Measurements from ENCODE around the gene HMGA1. TPM values are rescaled to one million over a fixed set of nuclear protein-coding genes. Genes with fewer than 3 reads are reported as not detected.
A peak's percentile ranks its signal among the peaks of the same experiment; 100 is the strongest.

HMGA1 gene
- total RNA-seq, 1 experiment from 2014 or later = 2,446 TPM

DNA sequence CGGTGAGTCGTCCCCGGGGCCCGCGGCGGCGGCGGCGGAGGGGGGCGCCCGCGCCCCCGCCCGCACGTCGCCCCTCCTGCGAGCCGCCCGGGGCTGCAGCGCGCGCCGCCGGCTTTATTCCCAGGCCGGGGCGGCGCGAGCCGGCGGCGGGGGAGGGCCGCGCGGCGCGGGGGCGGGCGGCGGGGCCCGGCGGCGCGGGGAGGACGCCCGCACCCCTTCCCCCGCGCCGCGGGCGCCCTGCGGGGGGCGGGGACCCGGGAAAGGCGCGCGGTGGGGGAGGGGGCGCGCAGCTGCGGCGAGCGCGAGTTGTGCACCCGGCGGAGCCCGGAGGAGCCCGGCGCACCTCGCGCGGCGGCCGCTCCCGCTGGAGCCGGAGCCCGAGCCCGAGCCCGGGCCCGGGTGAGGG is 646 bp downstream of the HMGA1 start:
- Mint-ChIP-seq H3K36me3 (peaks cover 40% of the 10 kb centered on the region), H3K4me3 (no peak overlapping the region)
- CTCF ChIA-PET = interaction anchor here (1.0 to 1.7 kb wide), 6 partner anchors 11 to 73 kb away, joined by 3 to 10 read pairs (median 6); partner anchors contain the start of gene SMIM29

DNA sequence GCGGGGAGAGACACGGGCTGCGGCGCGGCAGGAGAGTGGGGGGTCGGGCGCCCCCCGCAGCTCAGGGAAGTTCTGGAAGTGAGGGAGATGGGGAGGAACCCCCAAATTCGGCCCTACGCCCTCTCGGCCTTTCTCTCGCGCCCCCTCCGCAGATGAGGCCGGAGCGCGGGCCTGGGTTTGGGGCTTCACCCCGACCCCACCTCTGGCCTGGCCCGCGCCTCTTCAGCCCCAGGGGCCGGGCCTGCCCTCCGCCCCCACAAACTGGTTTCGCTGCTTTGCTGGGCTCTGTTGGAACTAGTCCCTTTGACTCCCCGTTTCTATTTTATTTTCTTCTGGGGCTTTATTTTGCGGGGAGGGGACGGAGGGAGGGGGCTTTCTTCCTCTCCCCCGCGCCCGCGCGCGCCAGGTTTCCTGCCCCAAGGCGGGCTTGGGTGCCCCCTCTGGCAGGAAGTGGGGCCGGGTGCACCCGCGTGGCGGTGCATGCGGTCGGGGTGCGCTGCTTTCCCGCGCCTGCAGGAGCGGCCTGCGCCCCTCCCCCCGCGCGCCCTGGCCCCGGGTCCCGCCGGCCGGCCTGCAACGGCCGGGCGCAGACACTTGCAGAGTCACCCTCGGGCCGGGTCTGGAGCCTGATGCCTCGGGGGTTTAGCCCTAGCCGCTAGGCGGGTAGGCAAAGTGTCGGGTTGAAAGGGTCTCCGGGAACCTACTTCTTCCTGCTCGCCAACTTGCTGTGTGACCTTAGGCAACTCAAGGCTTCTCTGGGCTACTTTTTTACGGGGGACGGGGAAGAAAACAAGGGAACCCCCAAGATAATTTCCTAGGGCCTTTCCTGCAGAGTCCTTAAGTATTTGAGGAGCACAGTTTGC is 1.3 kb downstream of the HMGA1 start:
- ChIA-PET POLR2A (interaction anchor here (0.8 to 2.2 kb wide), 4 partner anchors 11 to 41 kb away, joined by 3 to 41 read pairs (median 22); partner anchors contain the start of gene SMIM29), CTCF (interaction anchor here (1.5 to 1.7 kb wide), 2 partner anchors 11 to 42 kb away, joined by 8 to 10 read pairs; partner anchors contain the start of gene SMIM29)
- H3K4me1 Mint-ChIP-seq = peaks cover 64% of the 10 kb centered on the region
- no peaks in the 10 kb centered on the region for H3K9me3 Mint-ChIP-seq
- peak overlapping the region; percentile 95 for H3K27ac Mint-ChIP-seq
- no peaks in the 10 kb centered on the region for H3K27me3 Mint-ChIP-seq (ENCODE audit: low read depth)
- peak overlapping the region; percentile 92 for H3K4me3 Mint-ChIP-seq
- peak; percentile 54 for DNase-seq (ENCODE audit: low spot score)
- ATAC-seq = no peak
- peaks cover 46% of the 10 kb centered on the region for H3K36me3 Mint-ChIP-seq
- TF ChIP-seq NR1H2 (CRISPR knock-in tag; IDR thresholded peaks at IDR 0.05) (no peak), KAT7 (CRISPR knock-in tag; IDR thresholded peaks at IDR 0.05; ENCODE audit: borderline replicate concordance) (peak; percentile 99), ZNF232 (CRISPR knock-in tag; IDR thresholded peaks at IDR 0.05) (no peak), ZNF317 (CRISPR knock-in tag; IDR thresholded peaks at IDR 0.05; ENCODE audit: borderline replicate concordance, low read depth) (0 out of 2 replicates have a peak, but pooled peaks have one; percentile 31), TP53 (CRISPR knock-in tag; IDR thresholded peaks at IDR 0.05) (no peak), TEAD4 (CRISPR knock-in tag; IDR thresholded peaks at IDR 0.05) (no peak), MXD4 (CRISPR knock-in tag; IDR thresholded peaks at IDR 0.05; ENCODE audit: borderline replicate concordance) (no peak)
- TF ChIP-seq, protein P1, sequence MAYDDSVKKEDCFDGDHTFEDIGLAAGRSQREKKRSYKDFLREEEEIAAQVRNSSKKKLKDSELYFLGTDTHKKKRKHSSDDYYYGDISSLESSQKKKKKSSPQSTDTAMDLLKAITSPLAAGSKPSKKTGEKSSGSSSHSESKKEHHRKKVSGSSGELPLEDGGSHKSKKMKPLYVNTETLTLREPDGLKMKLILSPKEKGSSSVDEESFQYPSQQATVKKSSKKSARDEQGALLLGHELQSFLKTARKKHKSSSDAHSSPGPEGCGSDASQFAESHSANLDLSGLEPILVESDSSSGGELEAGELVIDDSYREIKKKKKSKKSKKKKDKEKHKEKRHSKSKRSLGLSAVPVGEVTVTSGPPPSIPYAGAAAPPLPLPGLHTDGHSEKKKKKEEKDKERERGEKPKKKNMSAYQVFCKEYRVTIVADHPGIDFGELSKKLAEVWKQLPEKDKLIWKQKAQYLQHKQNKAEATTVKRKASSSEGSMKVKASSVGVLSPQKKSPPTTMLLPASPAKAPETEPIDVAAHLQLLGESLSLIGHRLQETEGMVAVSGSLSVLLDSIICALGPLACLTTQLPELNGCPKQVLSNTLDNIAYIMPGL (CRISPR knock-in tag; IDR thresholded peaks at IDR 0.05) = peak; percentile 75; the same call in 1 of the 2 replicates
- TF ChIP-seq, protein P2, sequence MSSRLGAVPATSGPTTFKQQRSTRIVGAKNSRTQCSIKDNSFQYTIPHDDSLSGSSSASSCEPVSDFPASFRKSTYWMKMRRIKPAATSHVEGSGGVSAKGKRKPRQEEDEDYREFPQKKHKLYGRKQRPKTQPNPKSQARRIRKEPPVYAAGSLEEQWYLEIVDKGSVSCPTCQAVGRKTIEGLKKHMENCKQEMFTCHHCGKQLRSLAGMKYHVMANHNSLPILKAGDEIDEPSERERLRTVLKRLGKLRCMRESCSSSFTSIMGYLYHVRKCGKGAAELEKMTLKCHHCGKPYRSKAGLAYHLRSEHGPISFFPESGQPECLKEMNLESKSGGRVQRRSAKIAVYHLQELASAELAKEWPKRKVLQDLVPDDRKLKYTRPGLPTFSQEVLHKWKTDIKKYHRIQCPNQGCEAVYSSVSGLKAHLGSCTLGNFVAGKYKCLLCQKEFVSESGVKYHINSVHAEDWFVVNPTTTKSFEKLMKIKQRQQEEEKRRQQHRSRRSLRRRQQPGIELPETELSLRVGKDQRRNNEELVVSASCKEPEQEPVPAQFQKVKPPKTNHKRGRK (CRISPR knock-in tag; IDR thresholded peaks at IDR 0.05; ENCODE audit: borderline replicate concordance) = no peak
- TF ChIP-seq, protein P3, sequence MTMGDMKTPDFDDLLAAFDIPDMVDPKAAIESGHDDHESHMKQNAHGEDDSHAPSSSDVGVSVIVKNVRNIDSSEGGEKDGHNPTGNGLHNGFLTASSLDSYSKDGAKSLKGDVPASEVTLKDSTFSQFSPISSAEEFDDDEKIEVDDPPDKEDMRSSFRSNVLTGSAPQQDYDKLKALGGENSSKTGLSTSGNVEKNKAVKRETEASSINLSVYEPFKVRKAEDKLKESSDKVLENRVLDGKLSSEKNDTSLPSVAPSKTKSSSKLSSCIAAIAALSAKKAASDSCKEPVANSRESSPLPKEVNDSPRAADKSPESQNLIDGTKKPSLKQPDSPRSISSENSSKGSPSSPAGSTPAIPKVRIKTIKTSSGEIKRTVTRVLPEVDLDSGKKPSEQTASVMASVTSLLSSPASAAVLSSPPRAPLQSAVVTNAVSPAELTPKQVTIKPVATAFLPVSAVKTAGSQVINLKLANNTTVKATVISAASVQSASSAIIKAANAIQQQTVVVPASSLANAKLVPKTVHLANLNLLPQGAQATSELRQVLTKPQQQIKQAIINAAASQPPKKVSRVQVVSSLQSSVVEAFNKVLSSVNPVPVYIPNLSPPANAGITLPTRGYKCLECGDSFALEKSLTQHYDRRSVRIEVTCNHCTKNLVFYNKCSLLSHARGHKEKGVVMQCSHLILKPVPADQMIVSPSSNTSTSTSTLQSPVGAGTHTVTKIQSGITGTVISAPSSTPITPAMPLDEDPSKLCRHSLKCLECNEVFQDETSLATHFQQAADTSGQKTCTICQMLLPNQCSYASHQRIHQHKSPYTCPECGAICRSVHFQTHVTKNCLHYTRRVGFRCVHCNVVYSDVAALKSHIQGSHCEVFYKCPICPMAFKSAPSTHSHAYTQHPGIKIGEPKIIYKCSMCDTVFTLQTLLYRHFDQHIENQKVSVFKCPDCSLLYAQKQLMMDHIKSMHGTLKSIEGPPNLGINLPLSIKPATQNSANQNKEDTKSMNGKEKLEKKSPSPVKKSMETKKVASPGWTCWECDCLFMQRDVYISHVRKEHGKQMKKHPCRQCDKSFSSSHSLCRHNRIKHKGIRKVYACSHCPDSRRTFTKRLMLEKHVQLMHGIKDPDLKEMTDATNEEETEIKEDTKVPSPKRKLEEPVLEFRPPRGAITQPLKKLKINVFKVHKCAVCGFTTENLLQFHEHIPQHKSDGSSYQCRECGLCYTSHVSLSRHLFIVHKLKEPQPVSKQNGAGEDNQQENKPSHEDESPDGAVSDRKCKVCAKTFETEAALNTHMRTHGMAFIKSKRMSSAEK (CRISPR knock-in tag; IDR thresholded peaks at IDR 0.05; ENCODE audit: borderline replicate concordance) = no peak
- TF ChIP-seq, protein P4, sequence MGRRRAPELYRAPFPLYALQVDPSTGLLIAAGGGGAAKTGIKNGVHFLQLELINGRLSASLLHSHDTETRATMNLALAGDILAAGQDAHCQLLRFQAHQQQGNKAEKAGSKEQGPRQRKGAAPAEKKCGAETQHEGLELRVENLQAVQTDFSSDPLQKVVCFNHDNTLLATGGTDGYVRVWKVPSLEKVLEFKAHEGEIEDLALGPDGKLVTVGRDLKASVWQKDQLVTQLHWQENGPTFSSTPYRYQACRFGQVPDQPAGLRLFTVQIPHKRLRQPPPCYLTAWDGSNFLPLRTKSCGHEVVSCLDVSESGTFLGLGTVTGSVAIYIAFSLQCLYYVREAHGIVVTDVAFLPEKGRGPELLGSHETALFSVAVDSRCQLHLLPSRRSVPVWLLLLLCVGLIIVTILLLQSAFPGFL (CRISPR knock-in tag; IDR thresholded peaks at IDR 0.05; ENCODE audit: borderline replicate concordance) = 0 out of 2 replicates have a peak, but pooled peaks have one; percentile 68
- TF ChIP-seq, protein P5, sequence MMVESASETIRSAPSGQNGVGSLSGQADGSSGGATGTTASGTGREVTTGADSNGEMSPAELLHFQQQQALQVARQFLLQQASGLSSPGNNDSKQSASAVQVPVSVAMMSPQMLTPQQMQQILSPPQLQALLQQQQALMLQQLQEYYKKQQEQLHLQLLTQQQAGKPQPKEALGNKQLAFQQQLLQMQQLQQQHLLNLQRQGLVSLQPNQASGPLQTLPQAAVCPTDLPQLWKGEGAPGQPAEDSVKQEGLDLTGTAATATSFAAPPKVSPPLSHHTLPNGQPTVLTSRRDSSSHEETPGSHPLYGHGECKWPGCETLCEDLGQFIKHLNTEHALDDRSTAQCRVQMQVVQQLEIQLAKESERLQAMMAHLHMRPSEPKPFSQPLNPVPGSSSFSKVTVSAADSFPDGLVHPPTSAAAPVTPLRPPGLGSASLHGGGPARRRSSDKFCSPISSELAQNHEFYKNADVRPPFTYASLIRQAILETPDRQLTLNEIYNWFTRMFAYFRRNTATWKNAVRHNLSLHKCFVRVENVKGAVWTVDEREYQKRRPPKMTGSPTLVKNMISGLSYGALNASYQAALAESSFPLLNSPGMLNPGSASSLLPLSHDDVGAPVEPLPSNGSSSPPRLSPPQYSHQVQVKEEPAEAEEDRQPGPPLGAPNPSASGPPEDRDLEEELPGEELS (CRISPR knock-in tag; IDR thresholded peaks at IDR 0.05) = 0 out of 2 replicates have a peak, but pooled peaks have one; percentile 18

More for the DNA sequence above, 646 bp downstream of the HMGA1 start:
- TF ChIP-seq, protein P6, sequence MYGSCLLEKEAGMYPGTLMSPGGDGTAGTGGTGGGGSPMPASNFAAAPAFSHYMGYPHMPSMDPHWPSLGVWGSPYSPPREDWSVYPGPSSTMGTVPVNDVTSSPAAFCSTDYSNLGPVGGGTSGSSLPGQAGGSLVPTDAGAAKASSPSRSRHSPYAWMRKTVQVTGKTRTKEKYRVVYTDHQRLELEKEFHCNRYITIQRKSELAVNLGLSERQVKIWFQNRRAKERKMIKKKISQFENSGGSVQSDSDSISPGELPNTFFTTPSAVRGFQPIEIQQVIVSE (CRISPR knock-in tag; IDR thresholded peaks at IDR 0.05; ENCODE audit: borderline replicate concordance) = no peak
- TF ChIP-seq GABPB1 (CRISPR knock-in tag; IDR thresholded peaks at IDR 0.05) (no peak), IRF2 (CRISPR knock-in tag; IDR thresholded peaks at IDR 0.05; ENCODE audit: borderline replicate concordance, low read depth) (no peak), MYBL2 (CRISPR knock-in tag; IDR thresholded peaks at IDR 0.05) (no peak), HMGA2 (CRISPR knock-in tag; IDR thresholded peaks at IDR 0.05) (no peak), ZNF317 (CRISPR knock-in tag; IDR thresholded peaks at IDR 0.05; ENCODE audit: borderline replicate concordance, low read depth) (no peak), TCF7 (CRISPR knock-in tag; IDR thresholded peaks at IDR 0.05; ENCODE audit: low read depth) (no peak)
- TF ChIP-seq, protein P7, sequence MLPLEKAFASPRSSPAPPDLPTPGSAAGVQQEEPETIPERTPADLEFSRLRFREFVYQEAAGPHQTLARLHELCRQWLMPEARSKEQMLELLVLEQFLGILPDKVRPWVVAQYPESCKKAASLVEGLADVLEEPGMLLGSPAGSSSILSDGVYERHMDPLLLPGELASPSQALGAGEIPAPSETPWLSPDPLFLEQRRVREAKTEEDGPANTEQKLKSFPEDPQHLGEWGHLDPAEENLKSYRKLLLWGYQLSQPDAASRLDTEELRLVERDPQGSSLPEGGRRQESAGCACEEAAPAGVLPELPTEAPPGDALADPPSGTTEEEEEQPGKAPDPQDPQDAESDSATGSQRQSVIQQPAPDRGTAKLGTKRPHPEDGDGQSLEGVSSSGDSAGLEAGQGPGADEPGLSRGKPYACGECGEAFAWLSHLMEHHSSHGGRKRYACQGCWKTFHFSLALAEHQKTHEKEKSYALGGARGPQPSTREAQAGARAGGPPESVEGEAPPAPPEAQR (CRISPR knock-in tag; IDR thresholded peaks at IDR 0.05) = no peak
- TF ChIP-seq, protein P8, sequence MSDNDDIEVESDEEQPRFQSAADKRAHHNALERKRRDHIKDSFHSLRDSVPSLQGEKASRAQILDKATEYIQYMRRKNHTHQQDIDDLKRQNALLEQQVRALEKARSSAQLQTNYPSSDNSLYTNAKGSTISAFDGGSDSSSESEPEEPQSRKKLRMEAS (CRISPR knock-in tag; IDR thresholded peaks at IDR 0.05) = no peak
- Mint-ChIP-seq H3K9me3 (no peaks in the 10 kb centered on the region), H3K4me1 (peaks cover 62% of the 10 kb centered on the region), H3K27me3 (ENCODE audit: low read depth) (no peaks in the 10 kb centered on the region), H3K27ac (no peak overlapping the region)
- POLR2A ChIA-PET = interaction anchor here (0.5 to 2.2 kb wide), 14 partner anchors 9 to 1266 kb away, joined by 3 to 41 read pairs (median 5); partner anchors contain the start of gene SMIM29
- no peak for DNase-seq (ENCODE audit: low spot score)
- no peak for ATAC-seq

Data from WTC11 (cell line).